GM21825 (cell line): ENCODE results near the gene PGGHG.

ENCODE experiments used
- ATAC-seq: cut with Tn5 transposase; IDR thresholded peaks from one replicate; pipeline ENCODE4 v1.9.1; 2021; ENCODE audit warnings: mild to moderate bottlenecking, moderate library complexity; ENCODE audit not compliant: unreplicated experiment

The PGGHG gene

GRCh38 chr11:344836-345578 is 56.1 kb downstream of the PGGHG start:
- no peak for ATAC-seq
